Stimulated activated effector memory CD8-positive, alpha-beta T cell treated with anti-CD3 and anti-CD28 coated beads, Interleukin-12 subunit alpha, Interleukin-12 subunit beta, amount 100 ng/mL, for 72 hours (primary cell): ENCODE data around the gene ANO7.

ENCODE experiments used
- ATAC-seq: fragments of 150-1000 bp; cut with Tn5 transposase; 2 replicates; pipeline ENCODE4 v1.10.0; 2021
- DNase-seq, 2 donors: peaks; one replicate each; pipeline ENCODE4 v3.0.0; 2021 to 2022; ENCODE audit warnings: low spot score in 2 of 2
- H3K27ac Mint-ChIP-seq: one replicate; pipeline ENCODE4 v1.8.0; 2022; ENCODE audit warnings: mild to moderate bottlenecking, mixed read lengths
- H3K36me3 Mint-ChIP-seq: one replicate; pipeline ENCODE4 v1.8.0; 2022; ENCODE audit warnings: mild to moderate bottlenecking, mixed read lengths
- H3K4me1 Mint-ChIP-seq: one replicate; pipeline ENCODE4 v1.8.0; 2022; ENCODE audit warnings: mixed read lengths
- H3K4me3 Mint-ChIP-seq: one replicate; pipeline ENCODE4 v1.8.0; 2022; ENCODE audit warnings: mild to moderate bottlenecking, mixed read lengths
- H3K9me3 Mint-ChIP-seq: one replicate; pipeline ENCODE4 v1.8.0; 2022; ENCODE audit warnings: mixed read lengths

The ANO7 gene

DNA sequence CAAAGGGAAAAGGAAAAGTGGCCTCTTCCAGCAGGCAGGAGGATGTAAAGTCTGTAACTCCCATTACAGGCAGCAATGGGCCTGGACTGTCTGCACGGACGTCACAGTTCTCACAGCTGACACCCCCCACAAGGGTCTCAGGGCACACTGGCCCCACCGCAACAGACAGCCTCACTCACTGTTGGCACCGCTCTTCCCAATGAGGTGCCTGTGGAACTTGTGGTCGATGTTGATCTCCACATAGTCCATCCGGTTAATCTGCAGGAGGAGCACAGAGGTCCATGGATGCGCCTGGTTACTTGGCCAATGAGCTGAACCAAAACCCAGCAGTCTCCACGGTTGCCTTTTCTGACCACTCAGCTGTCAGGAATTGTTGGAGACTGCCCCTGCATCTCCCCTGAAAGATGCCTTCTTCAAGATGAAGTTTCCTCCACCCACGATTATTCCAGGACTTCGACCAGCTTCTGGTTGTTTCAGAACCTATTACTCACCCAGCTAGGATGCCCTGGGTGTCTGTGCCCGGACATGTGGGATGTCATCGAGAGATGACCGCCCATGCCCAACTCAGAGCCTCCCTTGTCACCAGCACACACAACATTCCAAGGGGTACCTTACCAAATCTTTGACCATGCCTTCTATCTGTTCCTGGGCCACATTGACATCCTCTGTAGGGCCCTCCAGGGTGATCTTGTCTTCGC is 64.5 kb downstream of the ANO7 start:
- Mint-ChIP-seq H3K36me3 (peaks cover 100% of the 10 kb centered on the region), H3K27ac (no peak overlapping the region)

DNA sequence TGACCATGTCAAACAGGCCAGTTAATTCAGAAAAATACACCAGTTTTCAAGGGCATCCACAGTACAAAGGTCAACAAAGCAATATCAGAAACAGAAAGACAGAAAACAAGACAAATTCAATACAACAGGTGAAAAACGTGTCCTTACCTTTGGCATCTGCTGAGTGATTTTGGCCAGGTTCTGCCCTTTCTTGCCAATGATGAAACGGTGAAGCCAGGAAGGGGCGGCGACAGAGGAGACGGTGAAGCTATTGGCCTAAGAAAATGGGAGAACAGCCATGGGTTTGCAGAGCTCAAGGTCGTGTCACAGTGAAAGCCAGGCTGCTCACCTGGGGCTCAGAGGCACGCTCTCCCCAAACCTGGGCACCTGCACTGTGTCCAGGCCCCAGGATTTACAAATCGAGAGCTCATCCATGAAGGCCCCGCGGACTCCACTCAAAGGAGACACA is 66.5 kb downstream of the ANO7 start:
- no peaks in the 10 kb centered on the region for H3K9me3 Mint-ChIP-seq
- no peaks in the 10 kb centered on the region for H3K4me1 Mint-ChIP-seq
- peaks cover 100% of the 10 kb centered on the region for H3K36me3 Mint-ChIP-seq
- ATAC-seq (no peak), DNase-seq (no peak)
- no peak overlapping the region for H3K27ac Mint-ChIP-seq
- H3K4me3 Mint-ChIP-seq, result no peak overlapping the region

More for the DNA sequence above, 64.5 kb downstream of the ANO7 start:
- no peaks in the 10 kb centered on the region for H3K4me1 Mint-ChIP-seq
- ATAC-seq (no peak), DNase-seq (no peak)
- no peak overlapping the region for H3K4me3 Mint-ChIP-seq
- H3K9me3 Mint-ChIP-seq, result no peaks in the 10 kb centered on the region

DNA sequence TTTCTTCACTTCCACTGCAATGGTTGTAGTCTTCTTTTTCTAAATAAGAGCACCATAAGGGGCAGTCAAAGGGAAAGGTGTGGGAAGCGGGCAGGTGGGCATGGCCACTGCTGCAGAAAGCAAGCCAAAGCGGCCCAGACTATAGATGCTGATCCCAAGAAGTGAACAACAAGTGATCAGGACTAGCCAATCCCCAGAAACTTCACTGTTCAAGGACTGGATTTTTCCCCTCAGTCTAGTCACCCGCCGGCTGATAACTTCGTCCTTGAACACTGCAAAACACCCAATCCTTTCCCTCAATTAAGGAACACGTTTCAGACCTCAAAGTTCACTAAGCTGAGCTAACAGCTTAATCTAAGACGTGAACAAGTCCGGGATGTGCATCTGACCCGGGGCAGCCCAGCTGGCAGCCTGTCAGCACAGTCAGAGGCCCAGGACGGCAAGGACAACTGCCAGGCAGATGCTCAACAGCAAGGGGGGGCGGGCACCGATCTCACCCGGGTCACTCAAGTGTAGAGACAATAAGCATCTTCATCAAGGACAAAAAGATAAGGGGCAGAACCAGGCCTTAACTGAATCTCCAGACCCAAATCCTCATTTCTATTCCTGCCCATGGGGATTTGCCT is 67.2 kb downstream of the ANO7 start:
- no peaks in the 10 kb centered on the region for H3K9me3 Mint-ChIP-seq
- DNase-seq (no peak), ATAC-seq (no peak)
- H3K27ac Mint-ChIP-seq, result no peak overlapping the region
- H3K4me1 Mint-ChIP-seq, result no peaks in the 10 kb centered on the region
- no peak overlapping the region for H3K4me3 Mint-ChIP-seq
- peaks cover 100% of the 10 kb centered on the region for H3K36me3 Mint-ChIP-seq

DNA sequence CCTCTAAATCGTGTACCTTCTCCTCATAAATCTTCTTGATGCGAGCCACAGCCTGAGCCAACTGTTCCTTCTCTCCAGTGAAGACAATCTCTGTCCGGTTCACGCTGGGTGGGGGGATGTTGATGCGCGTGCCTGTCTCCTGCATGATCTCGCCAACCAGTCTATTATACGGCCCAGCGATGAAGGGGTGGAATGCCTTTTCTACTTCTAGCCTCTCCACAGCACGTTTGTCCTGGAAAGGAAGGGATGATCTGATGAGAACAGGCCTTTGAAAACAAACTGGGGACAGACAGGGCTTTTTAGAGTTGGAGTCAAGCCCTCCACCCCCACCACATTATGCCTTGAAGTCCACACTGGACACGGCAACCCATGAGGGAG is 67.7 kb downstream of the ANO7 start:
- H3K36me3 Mint-ChIP-seq, result peaks cover 100% of the 10 kb centered on the region
- no peak for DNase-seq
- no peak for ATAC-seq
- H3K9me3 Mint-ChIP-seq, result no peaks in the 10 kb centered on the region
- no peaks in the 10 kb centered on the region for H3K4me1 Mint-ChIP-seq
- H3K27ac Mint-ChIP-seq, result no peak overlapping the region
- H3K4me3 Mint-ChIP-seq, result no peak overlapping the region

DNA sequence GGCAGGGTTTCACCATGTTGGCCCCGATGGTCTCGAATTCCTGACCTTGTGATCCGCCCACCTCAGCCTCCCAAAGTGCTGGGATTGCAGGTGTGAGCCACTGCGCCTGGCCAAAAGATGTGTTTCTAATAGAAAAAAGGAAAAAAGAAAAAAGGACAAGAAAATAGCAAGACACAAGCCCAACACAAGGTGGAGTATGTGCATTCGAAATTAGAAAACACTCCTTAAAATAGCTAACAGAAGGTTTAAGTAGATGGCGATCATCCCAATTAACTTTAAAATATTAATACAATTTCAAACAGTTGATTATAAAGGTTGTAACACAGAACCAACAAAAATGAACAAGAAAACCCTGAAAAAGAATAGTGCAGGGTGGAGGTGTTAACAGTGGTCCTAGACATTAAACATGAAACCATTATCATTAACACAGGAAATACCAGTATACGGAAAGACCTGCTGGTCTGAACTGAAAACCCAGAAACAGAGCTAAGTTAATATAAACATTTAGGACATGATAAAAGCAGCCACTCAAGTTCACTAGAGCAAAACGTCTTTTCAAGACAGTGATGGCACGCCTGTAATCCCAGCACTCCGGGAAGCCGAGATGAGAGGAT is 69.0 kb downstream of the ANO7 start:
- H3K9me3 Mint-ChIP-seq, result no peaks in the 10 kb centered on the region
- H3K27ac Mint-ChIP-seq, result no peak overlapping the region
- H3K36me3 Mint-ChIP-seq, result peaks cover 100% of the 10 kb centered on the region
- H3K4me1 Mint-ChIP-seq, result no peaks in the 10 kb centered on the region
- ATAC-seq (no peak), DNase-seq (no peak)
- H3K4me3 Mint-ChIP-seq, result no peak overlapping the region

DNA sequence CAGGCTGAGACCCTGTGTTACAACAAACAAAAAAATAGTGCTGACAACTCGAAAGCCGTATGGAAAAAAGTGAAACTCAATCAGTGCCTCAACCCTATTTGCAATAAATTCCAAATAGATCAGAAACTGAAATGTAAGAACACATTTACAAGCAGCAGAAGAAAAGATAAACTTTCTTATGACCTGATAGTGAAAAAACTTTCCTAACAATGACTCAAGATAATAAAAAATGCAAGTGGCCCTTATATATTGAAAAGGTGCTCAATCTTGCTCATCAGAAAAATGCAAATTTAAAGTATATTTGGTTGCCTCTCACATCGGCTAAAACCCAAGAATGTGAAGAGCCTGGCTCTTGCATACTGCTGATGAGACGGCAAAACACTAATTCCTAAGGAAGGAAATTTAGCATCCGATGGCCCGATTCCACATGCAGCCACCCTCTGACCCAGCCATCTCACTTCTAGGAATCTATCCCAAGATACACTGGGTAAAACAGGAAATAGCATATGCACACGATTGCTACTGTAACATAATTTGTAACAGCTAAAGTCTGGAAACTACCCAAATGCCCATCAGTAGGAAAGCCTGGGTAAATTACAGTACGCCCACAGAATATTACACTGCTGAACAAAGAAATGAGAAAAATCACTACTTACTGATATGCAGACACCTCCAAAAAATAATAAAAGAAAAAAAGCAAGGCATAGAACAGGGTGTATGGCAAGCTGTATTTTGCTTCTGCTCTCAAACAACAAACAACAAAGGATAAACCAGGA is 70.2 kb downstream of the ANO7 start:
- no peak overlapping the region for H3K4me3 Mint-ChIP-seq
- H3K27ac Mint-ChIP-seq, result no peak overlapping the region
- H3K4me1 Mint-ChIP-seq, result peaks cover 7% of the 10 kb centered on the region

DNA sequence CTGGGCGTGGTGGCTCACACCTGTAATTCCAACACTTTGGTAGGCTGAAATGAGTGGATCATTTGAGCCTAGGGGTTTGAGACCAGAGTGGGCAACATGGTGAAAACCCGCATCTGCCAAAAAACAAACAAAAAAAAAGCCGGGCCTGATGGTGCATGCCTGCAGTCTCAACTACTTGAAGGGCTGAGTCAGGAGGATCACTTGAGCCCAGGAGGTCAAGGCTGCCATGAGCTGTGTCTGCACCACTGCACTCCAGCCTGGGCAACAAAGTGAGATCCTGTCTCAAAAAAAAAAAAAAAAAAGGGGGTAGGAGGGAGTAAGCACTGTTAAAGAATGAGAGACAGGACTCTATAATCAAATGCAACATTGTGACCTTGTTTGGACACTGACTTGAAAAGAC is 72.4 kb downstream of the ANO7 start:
- H3K36me3 Mint-ChIP-seq, result peaks cover 100% of the 10 kb centered on the region
- peaks cover 7% of the 10 kb centered on the region for H3K4me1 Mint-ChIP-seq
- ATAC-seq (no peak), DNase-seq (no peak)
- peak overlapping the region; percentile 34 for H3K27ac Mint-ChIP-seq
- no peak overlapping the region for H3K4me3 Mint-ChIP-seq
- no peaks in the 10 kb centered on the region for H3K9me3 Mint-ChIP-seq

More for the DNA sequence above, 70.2 kb downstream of the ANO7 start:
- DNase-seq (no peak), ATAC-seq (no peak)
- Mint-ChIP-seq H3K9me3 (no peaks in the 10 kb centered on the region), H3K36me3 (peaks cover 100% of the 10 kb centered on the region)

DNA sequence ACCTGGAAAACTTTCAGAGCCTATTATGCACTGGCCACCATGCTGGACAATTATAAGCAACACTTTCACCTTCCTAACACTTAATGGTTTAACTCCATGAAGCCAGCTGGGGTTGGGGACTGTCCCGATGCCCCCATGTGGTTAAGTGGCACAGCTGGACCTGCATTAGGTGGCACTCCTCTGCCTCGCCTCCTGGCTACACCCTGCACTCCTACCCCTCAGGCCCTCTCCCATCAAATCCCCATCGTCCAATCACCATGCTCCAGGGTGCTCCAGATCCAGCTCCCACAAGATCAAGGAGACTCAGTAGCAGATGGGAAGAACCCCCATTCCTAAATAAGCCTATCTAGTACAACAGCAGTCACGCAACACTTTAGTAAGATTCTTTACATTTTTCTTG is 73.2 kb downstream of the ANO7 start:
- H3K9me3 Mint-ChIP-seq, result no peaks in the 10 kb centered on the region
- peak overlapping the region; percentile 10 for H3K27ac Mint-ChIP-seq
- H3K36me3 Mint-ChIP-seq, result peaks cover 100% of the 10 kb centered on the region
- DNase-seq, result no peak
- ATAC-seq, result no peak
- peaks cover 7% of the 10 kb centered on the region for H3K4me1 Mint-ChIP-seq
- H3K4me3 Mint-ChIP-seq, result no peak overlapping the region

DNA sequence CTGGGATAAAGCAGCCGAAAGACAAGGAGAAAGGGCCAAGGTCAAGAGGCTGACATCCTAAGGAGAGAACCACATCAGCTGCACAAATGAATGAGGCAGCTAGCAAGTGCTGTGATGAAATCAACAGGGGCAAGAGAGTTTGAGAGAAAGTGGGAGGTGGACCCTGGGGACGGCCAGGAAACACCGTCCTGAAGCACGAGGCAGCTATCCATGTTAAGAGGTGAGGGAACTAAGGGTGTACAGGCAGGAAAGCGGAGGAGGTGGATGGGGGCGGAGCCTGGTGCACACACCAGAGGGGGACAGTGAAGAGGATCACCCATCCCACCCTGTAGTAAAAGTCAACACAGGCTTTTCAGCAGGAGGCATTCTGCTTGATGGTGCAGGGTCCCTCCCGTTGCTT is 74.6 kb downstream of the ANO7 start:
- peaks cover 12% of the 10 kb centered on the region for H3K4me1 Mint-ChIP-seq
- H3K4me3 Mint-ChIP-seq, result no peak overlapping the region
- H3K9me3 Mint-ChIP-seq, result no peaks in the 10 kb centered on the region
- H3K27ac Mint-ChIP-seq, result peak overlapping the region; percentile 68
- ATAC-seq (no peak), DNase-seq (no peak)
- peaks cover 100% of the 10 kb centered on the region for H3K36me3 Mint-ChIP-seq

DNA sequence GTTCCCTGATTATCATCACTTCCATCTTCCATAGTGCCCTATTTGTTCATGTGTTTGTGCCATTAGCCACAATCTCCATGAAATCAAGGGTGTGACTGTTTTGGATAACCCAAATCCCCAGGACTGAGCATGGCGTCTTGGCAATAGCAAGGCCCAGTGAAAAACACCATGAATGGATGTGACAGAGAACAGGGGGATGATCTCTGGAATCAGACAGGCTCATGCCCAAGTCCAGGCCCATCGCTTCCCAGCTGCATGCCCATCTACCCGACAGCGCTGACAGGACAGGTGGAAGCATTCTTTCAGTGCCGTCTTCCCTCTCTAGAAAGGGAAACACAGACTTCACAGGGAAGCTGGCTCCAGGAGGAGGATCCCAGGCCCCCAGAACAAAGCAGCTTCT is 77.0 kb downstream of the ANO7 start:
- ATAC-seq (no peak), DNase-seq (no peak)
- no peak overlapping the region for H3K4me3 Mint-ChIP-seq
- H3K36me3 Mint-ChIP-seq, result peaks cover 87% of the 10 kb centered on the region
- H3K27ac Mint-ChIP-seq, result no peak overlapping the region
- peaks cover 33% of the 10 kb centered on the region for H3K4me1 Mint-ChIP-seq
- no peaks in the 10 kb centered on the region for H3K9me3 Mint-ChIP-seq

DNA sequence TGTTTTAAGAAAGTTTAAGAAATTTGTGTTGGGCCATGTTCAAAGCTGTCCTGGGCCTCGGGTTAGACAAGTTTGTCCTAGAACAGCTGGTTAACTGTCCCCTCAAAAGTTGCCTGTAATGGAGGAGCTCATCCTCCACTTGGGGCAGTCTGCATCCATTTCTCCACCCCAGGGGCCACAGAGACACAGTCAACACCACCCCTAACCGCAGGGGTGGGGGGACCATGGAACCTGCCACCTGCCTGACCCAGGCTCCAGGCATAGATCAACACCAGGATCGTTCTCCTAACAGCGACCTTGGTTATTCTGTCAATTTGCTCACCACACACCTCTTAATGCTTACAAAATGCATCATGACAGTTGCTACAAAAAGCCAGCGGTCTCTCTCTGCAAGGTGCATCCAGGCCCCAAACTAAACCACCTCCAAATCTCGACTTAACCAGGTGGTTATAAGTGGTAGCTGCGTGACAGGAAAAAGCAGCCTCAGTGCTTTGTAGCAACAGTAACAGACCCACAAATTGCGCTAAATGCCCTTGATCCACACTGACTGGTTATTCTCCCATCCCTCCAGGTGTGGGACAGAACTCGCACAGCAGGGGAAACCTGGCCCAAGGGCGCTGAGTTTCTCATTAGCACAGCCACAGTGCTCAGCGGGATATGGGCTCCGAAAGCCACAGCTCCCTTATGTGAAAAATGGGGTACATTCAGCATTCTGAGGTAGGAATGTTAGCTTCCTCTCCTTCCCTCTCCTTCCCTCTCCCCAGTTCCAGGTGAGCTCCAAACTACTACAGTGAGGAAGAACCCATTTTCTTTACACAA is 79.0 kb downstream of the ANO7 start:
- ATAC-seq (no peak), DNase-seq (no peak)
- Mint-ChIP-seq H3K27ac (peak overlapping the region; percentile 82), H3K36me3 (peaks cover 75% of the 10 kb centered on the region), H3K9me3 (no peaks in the 10 kb centered on the region), H3K4me3 (no peak overlapping the region), H3K4me1 (peaks cover 48% of the 10 kb centered on the region)

DNA sequence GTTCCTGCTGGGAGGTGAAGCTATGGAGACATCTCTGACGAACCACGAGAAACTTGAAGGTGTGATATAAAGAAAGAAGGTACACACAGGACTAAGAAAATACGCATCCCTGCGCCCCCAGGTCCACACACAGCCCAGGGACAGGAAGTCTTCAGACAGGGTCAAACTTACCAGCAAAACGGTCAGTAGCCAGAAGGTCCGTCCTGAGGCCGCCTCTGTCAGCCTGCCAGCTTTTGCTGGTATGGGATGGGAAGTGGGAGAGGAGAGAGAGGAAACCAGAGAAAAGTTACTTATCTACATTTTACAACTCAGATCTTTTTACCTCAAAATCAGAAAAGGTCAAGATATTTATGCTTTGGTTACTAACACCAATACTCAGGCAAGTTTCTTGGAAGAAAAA is 79.8 kb downstream of the ANO7 start:
- no peak for ATAC-seq
- Mint-ChIP-seq H3K4me3 (no peak overlapping the region), H3K27ac (peak overlapping the region; percentile 82), H3K9me3 (no peaks in the 10 kb centered on the region), H3K4me1 (peaks cover 47% of the 10 kb centered on the region), H3K36me3 (peaks cover 70% of the 10 kb centered on the region)
- DNase-seq, result no peak

DNA sequence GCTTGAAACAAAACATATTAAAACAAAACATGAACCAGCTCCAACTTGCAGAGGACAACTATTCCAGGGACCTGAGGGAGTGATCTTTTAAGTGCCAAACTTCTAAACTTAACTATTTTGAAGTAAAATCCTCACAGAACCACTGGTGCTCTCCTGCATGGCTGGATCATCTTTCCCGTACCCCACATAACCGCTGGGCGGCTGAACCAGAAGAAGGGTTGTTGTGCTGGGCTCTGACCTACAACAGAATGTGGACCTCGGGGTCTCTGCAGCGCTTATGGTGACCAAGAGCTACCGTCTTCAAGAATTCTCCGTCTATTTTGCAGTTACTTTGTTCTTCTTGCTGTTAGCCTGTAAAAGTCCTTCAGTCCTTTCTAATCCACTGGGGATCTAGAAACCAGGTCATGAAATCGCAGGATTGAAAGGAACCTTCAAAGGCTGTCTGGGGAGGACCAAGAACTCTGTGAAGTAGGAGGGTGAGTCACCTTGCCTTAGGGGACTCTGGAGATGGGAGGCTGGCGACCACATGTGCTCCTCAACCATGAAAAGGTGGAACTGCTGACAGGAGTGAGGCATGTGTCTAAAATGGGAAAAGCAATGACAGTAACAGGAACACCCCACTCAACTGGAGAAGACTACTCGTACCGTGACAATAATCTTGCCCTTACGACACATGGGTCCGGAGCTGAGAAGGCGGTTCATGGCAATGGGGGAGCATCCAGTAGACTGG is 80.4 kb downstream of the ANO7 start:
- DNase-seq (no peak), ATAC-seq (no peak)
- peaks cover 52% of the 10 kb centered on the region for H3K4me1 Mint-ChIP-seq
- H3K9me3 Mint-ChIP-seq, result no peaks in the 10 kb centered on the region
- H3K27ac Mint-ChIP-seq, result peak overlapping the region; percentile 82
- no peak overlapping the region for H3K4me3 Mint-ChIP-seq
- H3K36me3 Mint-ChIP-seq, result peaks cover 67% of the 10 kb centered on the region
